ENCODE measurements around the gene ARHGDIA.

ARHGDIA gene

GRCh38 chr17:81909231-81909630 lies 38.1 kb upstream of the ARHGDIA start:
- no peak for DNase-seq (ENCODE audit: extremely low read depth, low read depth)
- TF ChIP-seq CTCF (IDR thresholded peaks at IDR 0.05; ENCODE audit: low read depth, low read length), result no peak

GRCh38 chr17:81908793-81909192 lies 37.7 kb upstream of the ARHGDIA start:
- no peak for DNase-seq (ENCODE audit: extremely low read depth, low read depth)
- TF ChIP-seq CTCF (IDR thresholded peaks at IDR 0.05; ENCODE audit: low read depth, low read length), result no peak

- no peak; the same call in 1 of the 2 replicates for TF ChIP-seq CTCF (IDR thresholded peaks at IDR 0.05; ENCODE audit: low read depth, low read length)
- DNase-seq (ENCODE audit: extremely low read depth, low read depth), result no peak
Measured at GRCh38 chr17:81907219-81908145, 36.3 kb upstream of the ARHGDIA start.

DNA sequence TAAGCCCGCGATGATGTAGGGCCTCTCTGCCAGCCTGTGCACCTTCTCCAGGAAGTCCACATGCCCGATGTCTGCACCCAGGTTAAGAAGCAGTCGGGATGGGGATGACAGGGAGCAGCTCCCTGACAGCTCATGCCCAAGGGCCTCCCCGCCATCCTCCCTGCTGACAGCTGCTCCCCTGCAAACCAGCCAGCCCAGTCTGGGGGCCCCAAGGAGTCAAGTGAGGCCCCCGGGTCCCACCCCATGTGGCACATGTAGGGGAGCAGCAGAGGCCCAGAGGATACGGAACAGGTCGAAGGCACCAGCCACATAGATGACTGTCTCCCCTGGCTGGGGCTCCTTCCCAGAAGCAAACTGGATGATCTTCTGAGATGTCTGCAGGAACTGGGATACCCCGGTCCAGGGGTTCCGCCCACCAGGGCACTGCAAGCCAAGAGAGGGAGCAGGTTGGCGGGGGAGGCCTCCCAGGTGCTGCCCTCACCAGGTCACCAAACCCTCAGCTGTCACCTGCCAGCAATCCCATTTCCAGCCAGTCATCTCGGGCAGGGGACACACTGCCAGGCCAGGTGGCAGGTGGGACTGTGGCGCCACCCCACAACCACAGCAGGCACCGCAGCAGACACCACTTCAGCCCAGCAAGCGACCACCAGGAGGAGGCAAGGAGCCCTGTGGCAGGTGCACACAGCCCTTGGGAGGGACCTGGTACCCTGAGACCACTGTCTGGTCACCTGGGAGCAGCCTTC lies 35.5 kb upstream of the ARHGDIA start:
- DNase-seq (ENCODE audit: extremely low read depth, low read depth), result no peak
- TF ChIP-seq CTCF (IDR thresholded peaks at IDR 0.05; ENCODE audit: low read depth, low read length), result no peak

GRCh38 chr17:81905993-81906392 lies 34.9 kb upstream of the ARHGDIA start:
- TF ChIP-seq CTCF (IDR thresholded peaks at IDR 0.05; ENCODE audit: low read depth, low read length), result no peak
- no peak for DNase-seq (ENCODE audit: extremely low read depth, low read depth)

- TF ChIP-seq CTCF (IDR thresholded peaks at IDR 0.05; ENCODE audit: low read depth, low read length), result no peak
Measured at GRCh38 chr17:81905424-81905875, 34.3 kb upstream of the ARHGDIA start.

More at GRCh38 chr17:81905424-81905875, 34.3 kb upstream of the ARHGDIA start:
- no peak for DNase-seq (ENCODE audit: extremely low read depth, low read depth)

Measured in AG09319 (cell line).